GM12878 (cell line): ENCODE data around the gene SMIM44. TPM values are rescaled to one million over a fixed set of nuclear protein-coding genes. Genes with fewer than 3 reads are reported as not detected.

Experiments
- ATAC-seq: fragments of 200-7000 bp; cut with Tn5 transposase; 3 replicates; pipeline ENCODE4 v1.9.1; 2020; ENCODE audit warnings: mild to moderate bottlenecking, moderate library complexity
- BruUV-seq: library from RNA; stranded (reverse); fragments of 400-500 nt; replicated peaks from 2 replicates; lab custom pipeline; 2021; lab: Mats Ljungman, UMichigan
- CTCF ChIA-PET: fragments of 300-600 bp; sonication (Branson Sonifier 250); formaldehyde crosslinking; extraction: SDS; loops from one replicate; lab custom pipeline; 2021; ENCODE audit warnings: inconsistent platforms; lab: Yijun Ruan, JAX
- POLR2A ChIA-PET: fragments of 350-600 bp; formaldehyde crosslinking; extraction: SDS; loops from one replicate; lab custom pipeline; 2021; ENCODE audit warnings: inconsistent platforms; lab: Charles Lee
- RAD21 ChIA-PET: fragments of 300-600 bp; sonication (Branson Sonifier 250); formaldehyde crosslinking; loops from one replicate; lab custom pipeline; 2023; ENCODE audit warnings: antibody characterized with exemption; ENCODE audit not compliant: unreplicated experiment; lab: Charles Lee
- SMC1A ChIA-PET: fragments of 300-600 bp; sonication (Branson Sonifier 250); formaldehyde crosslinking; loops from one replicate; lab custom pipeline; 2023; ENCODE audit not compliant: unreplicated experiment, uncharacterized antibody; lab: Charles Lee
- DNase-seq: peaks from one replicate; pipeline ENCODE4 v3.0.0-alpha.2; 2011; ENCODE audit warnings: low read depth, low spot score
- FAIRE-seq: peaks from 3 replicates; lab custom pipeline; 2011; peaks lifted over from hg19 to GRCh38; lab: Jason Lieb, UNC
- H2AFZ ChIP-seq: 2 replicates; pipeline ENCODE4 v1.6.0; 2011; ENCODE audit warnings: low read depth, low read length, control low read depth; ENCODE audit not compliant: control insufficient read depth
- H3K27ac ChIP-seq: 2 replicates; pipeline ENCODE4 v1.5.1; 2011; ENCODE audit warnings: control low read depth; ENCODE audit not compliant: control insufficient read depth, insufficient read depth
- H3K27me3 ChIP-seq, 2 experiments: replicated peaks in 1 of 2; 2 replicates each; pipeline versions ENCODE4 v1.6.0 to v1.6.1; 2011; ENCODE audit warnings: low read length in 1 of 2; ENCODE audit not compliant: control insufficient read depth in 2 of 2, insufficient read depth in 2 of 2
- H3K36me3 ChIP-seq, 2 experiments: 2 replicates each; pipeline ENCODE4 v1.5.1; 2011; ENCODE audit warnings: low read length in 1 of 2; ENCODE audit not compliant: control insufficient read depth in 2 of 2, insufficient read depth in 2 of 2
- H3K4me1 ChIP-seq: 2 replicates; pipeline ENCODE4 v1.6.1; 2011; ENCODE audit warnings: mild to moderate bottlenecking, low read length, moderate library complexity, mixed read lengths; ENCODE audit not compliant: control insufficient read depth, insufficient read depth
- H3K4me2 ChIP-seq: 2 replicates; pipeline ENCODE4 v1.6.0; 2011; ENCODE audit warnings: control low read depth; ENCODE audit not compliant: control insufficient read depth, insufficient read depth
- H3K4me3 ChIP-seq: fragments of 200-600 bp; sonication (generic); 2 replicates; pipeline ENCODE4 v1.5.1; 2016
- H3K79me2 ChIP-seq: 2 replicates; pipeline ENCODE4 v1.6.0; 2011; ENCODE audit warnings: low read length; ENCODE audit not compliant: control insufficient read depth, insufficient read depth
- H3K9ac ChIP-seq: 2 replicates; pipeline ENCODE4 v1.8.0; 2011; ENCODE audit warnings: low read length, control low read depth, mixed read lengths; ENCODE audit not compliant: control insufficient read depth, insufficient read depth
- H3K9me3 ChIP-seq: replicated peaks from 3 replicates; pipeline ENCODE4 v1.5.1; 2011; ENCODE audit warnings: mild to moderate bottlenecking, low read length; ENCODE audit not compliant: control insufficient read depth, insufficient read depth
- H4K20me1 ChIP-seq: 2 replicates; pipeline ENCODE4 v1.6.0; 2011; ENCODE audit not compliant: control insufficient read depth, insufficient read depth
- BACH1 ChIP-seq: fragments of 450-650 bp; IDR thresholded peaks from 2 replicates; pipeline ENCODE4 v1.6.1; 2017; ENCODE audit warnings: mild to moderate bottlenecking, borderline replicate concordance
- BHLHE40 ChIP-seq, 2 experiments: fragments of 450-650 bp in 1 of 2; IDR thresholded peaks; 2 replicates each; pipeline ENCODE4 v1.6.1; 2011 to 2017; ENCODE audit warnings: low read depth in 2 of 2, borderline replicate concordance in 1 of 2, improper control_type of control experiment in 1 of 2, low read length in 1 of 2, mild to moderate bottlenecking in 1 of 2
- CHD2 ChIP-seq: IDR thresholded peaks from 2 replicates; pipeline ENCODE4 v1.6.1; 2011; ENCODE audit warnings: low read depth, low read length, improper control_type of control experiment, borderline replicate concordance
- EED ChIP-seq: sonication (generic); IDR thresholded peaks from 2 replicates; pipeline ENCODE4 v1.6.1; 2016; ENCODE audit warnings: antibody characterized with exemption, low read depth
- FOXK2 ChIP-seq: fragments of 450-650 bp; IDR thresholded peaks from 2 replicates; pipeline ENCODE4 v1.6.1; 2017; ENCODE audit warnings: mild to moderate bottlenecking, moderate library complexity
- IKZF2 ChIP-seq, 2 experiments: fragments of 450-650 bp; IDR thresholded peaks; 2 replicates each; pipeline ENCODE4 v1.6.1; 2017; ENCODE audit warnings: mild to moderate bottlenecking in 2 of 2, moderate library complexity in 2 of 2
- KLF5 ChIP-seq: fragments of 450-650 bp; IDR thresholded peaks from 2 replicates; pipeline ENCODE4 v1.6.1; 2014; ENCODE audit warnings: mild to moderate bottlenecking; ENCODE audit not compliant: partially characterized antibody
- NFXL1 ChIP-seq: fragments of 450-650 bp; IDR thresholded peaks from 2 replicates; pipeline ENCODE4 v1.6.1; 2017; ENCODE audit warnings: antibody characterized with exemption, mild to moderate bottlenecking, borderline replicate concordance
- ZNF217 ChIP-seq: fragments of 450-650 bp; IDR thresholded peaks from 2 replicates; pipeline ENCODE4 v1.6.1; 2017; ENCODE audit warnings: antibody characterized with exemption, mild to moderate bottlenecking
- WGBS: methylation state at CpG from one replicate; pipeline ENCODE4 v1.1.6; 2016; ENCODE audit warnings: low lambda C conversion rate; ENCODE audit not compliant: insufficient replicate concordance, insufficient coverage; ENCODE audit errors: missing lambda C conversion rate; 5-methylcytosine and 5-hydroxymethylcytosine counted together
- in situ Hi-C: fragments of 300-500 bp; cut with MboI; formaldehyde crosslinking; loops from 9 replicates; pipeline ENCODE4 v1.14.3; 2018; ENCODE audit warnings: mixed read lengths
- intact Hi-C: fragments of 100-400 bp; cut with micrococcal nuclease; formaldehyde crosslinking; loops from one replicate; pipeline ENCODE4 v1.14.2; 2022; ENCODE audit not compliant: unreplicated experiment
- polyA plus RNA-seq, 11 experiments: library from polyadenylated mRNA; depleted of rRNA in 4 of 11; unstranded in 6 of 11; stranded (reverse) in 5 of 11; fragments of >200 nt; fragmentation: Nextera tagmentation in 4 of 11; fragmentation: Illumina TruSeq in 1 of 11; extraction: Ambion mirVana in 4 of 11; extraction: Trizol in 1 of 11; gene quantifications; 1 replicate in 1 of 11; 2 replicates in 10 of 11; pipeline versions ENCODE4 v1.2.1 to v1.2.3, GENCODE V29; 2011 to 2016; ENCODE audit warnings: inconsistent platforms in 2 of 11, missing spikeins in 2 of 11, low read depth in 1 of 11
- total RNA-seq, 4 experiments: library from RNA; depleted of rRNA in 3 of 4; stranded (reverse); fragments of >200 nt in 3 of 4; fragmentation: Illumina TruSeq in 1 of 4; extraction: Trizol in 1 of 4; gene quantifications; 2 replicates each; pipeline versions ENCODE4 v1.2.1 to v1.2.3, GENCODE V29; 2013 to 2021
- TF ChIP-seq, protein P1 (sequence below): IDR thresholded peaks from 2 replicates; pipeline ENCODE4 v1.6.1; 2011; ENCODE audit warnings: low read depth, low read length, improper control_type of control experiment, borderline replicate concordance
- TF ChIP-seq, protein P2 (sequence below): fragments of 450-650 bp; IDR thresholded peaks from 2 replicates; pipeline ENCODE4 v1.6.1; 2016; ENCODE audit warnings: mild to moderate bottlenecking

SMIM44 gene
- total and polyA plus RNA-seq, 10 of the 15 experiments (the other 5 are each of a cell fraction or from before 2014, with no cell fraction given): not detected

DNA sequence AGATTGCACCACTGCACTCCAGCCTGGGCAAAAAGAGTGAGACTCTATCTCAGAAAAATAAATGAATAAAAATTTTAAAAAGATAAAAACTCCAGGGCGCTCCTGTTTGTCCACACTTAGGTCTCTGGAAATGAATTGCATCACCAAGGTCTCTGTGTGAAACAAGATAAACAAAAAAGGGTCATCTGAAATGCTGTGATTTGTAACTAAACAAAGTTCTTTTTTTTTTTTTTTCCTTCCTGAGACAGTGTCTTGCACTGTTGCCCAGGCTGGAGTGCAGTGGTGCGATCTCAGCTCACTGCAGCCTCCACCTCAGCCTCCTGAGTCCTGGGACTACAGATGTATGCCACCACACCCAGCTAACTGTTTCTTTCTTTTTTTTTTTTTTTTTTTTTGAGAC, 34.4 kb upstream of the SMIM44 start (continued):
- no peak for TF ChIP-seq ZNF217
- TF ChIP-seq, all 136 proteins: peak for 0

DNA sequence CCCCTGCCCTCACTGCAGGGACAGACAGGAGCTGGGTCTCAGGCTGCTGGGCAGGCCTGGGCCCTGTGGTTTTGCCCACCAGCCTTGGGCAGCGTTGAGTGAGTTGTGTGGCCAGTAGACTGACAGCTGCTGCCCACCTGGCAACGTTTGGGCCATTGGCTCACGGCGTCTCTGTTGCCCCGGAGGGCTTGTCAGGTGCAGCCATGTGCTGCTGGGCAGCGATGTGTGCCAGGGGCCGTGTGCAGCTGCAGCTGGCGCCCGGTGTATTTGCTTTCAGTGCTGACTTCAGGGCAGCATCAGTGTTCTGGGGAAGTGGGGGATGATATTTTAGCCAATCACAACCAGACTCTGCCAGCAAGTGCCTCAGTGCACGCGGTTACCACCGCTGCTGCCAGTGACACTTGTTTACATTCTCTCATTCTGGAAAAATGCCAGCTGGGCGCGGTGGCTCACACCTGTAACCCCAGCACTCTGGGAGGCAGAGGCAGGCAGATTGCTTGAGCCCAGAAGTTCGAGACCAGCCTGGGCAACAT, 33.5 kb upstream of the SMIM44 start:
- no peak for FAIRE-seq
- H3K27ac ChIP-seq: no peak overlapping the region
- BruUV-seq: no TSS peak
- DNase-seq: peak; percentile 17
- POLR2A ChIA-PET: interaction anchor here (0.5 kb wide), 1 partner anchor 79 kb away, joined by 3 read pairs; no protein-coding TSS in a partner anchor
- peaks cover 3 to 10% of the 10 kb centered on the region in 2 experiments; a peak in 2 of 4 replicates for H3K36me3 ChIP-seq
- CTCF ChIA-PET: interaction anchor here (1.4 kb wide), 1 partner anchor 28 kb away, joined by 6 read pairs; no protein-coding TSS in a partner anchor
- no peak overlapping the region for H3K4me3 ChIP-seq
- H3K9me3 ChIP-seq: no peaks in the 10 kb centered on the region
- H3K79me2 ChIP-seq: peaks cover 11% of the 10 kb centered on the region
- H2AFZ ChIP-seq: no peak overlapping the region
- 6% methylated on average over 15 of the region's 15 CpGs for WGBS
- TF ChIP-seq CHD2 (no peak), FOXK2 (0 out of 2 replicates have a peak, but pooled peaks have one; percentile 37), KLF5 (no peak), IKZF2 (IDR thresholded peaks at IDR 0.05) (no peak), NFXL1 (no peak), EED (no peak), BHLHE40 (IDR thresholded peaks at IDR 0.05; ENCODE audit: borderline replicate concordance in 1 of 2, low read depth in 2 of 2, low read length in 1 of 2) (0 out of 4 replicates have a peak, but pooled peaks of 1 of the 2 experiments have one; percentile 27), BACH1 (no peak)
- TF ChIP-seq, protein P1, sequence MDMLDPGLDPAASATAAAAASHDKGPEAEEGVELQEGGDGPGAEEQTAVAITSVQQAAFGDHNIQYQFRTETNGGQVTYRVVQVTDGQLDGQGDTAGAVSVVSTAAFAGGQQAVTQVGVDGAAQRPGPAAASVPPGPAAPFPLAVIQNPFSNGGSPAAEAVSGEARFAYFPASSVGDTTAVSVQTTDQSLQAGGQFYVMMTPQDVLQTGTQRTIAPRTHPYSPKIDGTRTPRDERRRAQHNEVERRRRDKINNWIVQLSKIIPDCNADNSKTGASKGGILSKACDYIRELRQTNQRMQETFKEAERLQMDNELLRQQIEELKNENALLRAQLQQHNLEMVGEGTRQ: no peak
- TF ChIP-seq, protein P2, sequence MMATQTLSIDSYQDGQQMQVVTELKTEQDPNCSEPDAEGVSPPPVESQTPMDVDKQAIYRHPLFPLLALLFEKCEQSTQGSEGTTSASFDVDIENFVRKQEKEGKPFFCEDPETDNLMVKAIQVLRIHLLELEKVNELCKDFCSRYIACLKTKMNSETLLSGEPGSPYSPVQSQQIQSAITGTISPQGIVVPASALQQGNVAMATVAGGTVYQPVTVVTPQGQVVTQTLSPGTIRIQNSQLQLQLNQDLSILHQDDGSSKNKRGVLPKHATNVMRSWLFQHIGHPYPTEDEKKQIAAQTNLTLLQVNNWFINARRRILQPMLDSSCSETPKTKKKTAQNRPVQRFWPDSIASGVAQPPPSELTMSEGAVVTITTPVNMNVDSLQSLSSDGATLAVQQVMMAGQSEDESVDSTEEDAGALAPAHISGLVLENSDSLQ: peak; percentile 17; the same call in 1 of the 2 replicates
- peak; percentile 79 for ATAC-seq
- in situ Hi-C loops (no loop called here), intact Hi-C loops (no loop called here)
- no peak overlapping the region for H3K9ac ChIP-seq
- H3K27me3 ChIP-seq: no peaks in the 10 kb centered on the region
- no peak overlapping the region for H3K4me2 ChIP-seq
- H3K4me1 ChIP-seq: peaks cover 4% of the 10 kb centered on the region; the same call in 1 of the 2 replicates
- RAD21 ChIA-PET: no interaction called here
- no peaks in the 10 kb centered on the region for H4K20me1 ChIP-seq
- SMC1A ChIA-PET: no interaction called here
